HG03135 (cell line): Measurements from ENCODE around the gene RNU6-7.

Experiments
- ATAC-seq: cut with Tn5 transposase; IDR thresholded peaks from one replicate; pipeline ENCODE4 v1.9.1; 2021; ENCODE audit warnings: mild to moderate bottlenecking, moderate library complexity; ENCODE audit not compliant: unreplicated experiment

Gene RNU6-7

GRCh38 chr14:32201816-32202490, at the start of gene RNU6-7:
RNU6-7 (plus strand) TSS chr14:32202045.
- no peak for ATAC-seq

- no peak for ATAC-seq
Observed at GRCh38 chr14:32166029-32166428, 35.8 kb upstream of the RNU6-7 start.

DNA sequence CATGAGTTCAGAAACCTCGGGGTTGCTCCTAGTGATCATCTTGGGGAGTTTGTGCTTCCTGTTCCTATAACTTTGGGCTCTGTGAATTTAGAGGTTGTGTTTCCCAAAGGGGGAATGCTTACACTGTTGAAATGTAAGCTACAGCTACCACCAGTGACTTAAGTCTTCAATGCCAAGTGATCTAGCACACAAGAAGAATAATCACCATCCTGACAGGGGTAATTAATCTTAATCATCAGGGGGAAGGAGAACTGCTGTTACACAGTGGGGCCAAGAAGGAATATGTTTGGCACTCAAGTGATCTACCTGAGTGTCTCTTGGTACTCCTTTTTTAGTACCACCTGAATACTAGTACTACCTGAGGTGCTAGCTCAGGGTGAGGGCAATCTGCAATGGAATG, 34.9 kb upstream of the RNU6-7 start:
- no peak for ATAC-seq

- ATAC-seq = no peak
Observed at GRCh38 chr14:32167907-32168306, 33.9 kb upstream of the RNU6-7 start.

- no peak for ATAC-seq
Observed at GRCh38 chr14:32169191-32169590, 32.7 kb upstream of the RNU6-7 start.

DNA sequence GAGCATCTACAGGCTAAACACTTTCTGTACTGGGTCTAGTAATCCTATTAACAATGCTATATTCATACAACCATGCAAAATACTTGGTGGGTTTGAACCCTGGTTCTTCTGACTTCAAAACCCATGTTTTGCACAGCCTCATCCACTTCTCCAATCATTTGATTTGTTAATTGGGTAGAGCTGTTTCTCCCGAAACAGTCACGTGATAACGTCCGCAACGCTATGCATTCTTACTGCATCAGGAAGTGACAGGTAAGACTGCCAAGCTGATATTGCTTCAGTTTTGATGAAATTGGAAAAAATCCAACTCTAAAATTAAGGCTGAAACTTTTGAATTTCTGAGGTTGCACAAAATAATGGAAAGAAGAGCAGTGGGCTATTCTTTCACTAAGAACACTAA, 30.4 kb upstream of the RNU6-7 start:
- no peak for ATAC-seq

GRCh38 chr14:32183151-32184058, 18.4 kb upstream of the RNU6-7 start:
- no peak for ATAC-seq

GRCh38 chr14:32185097-32185496, 16.7 kb upstream of the RNU6-7 start:
- no peak for ATAC-seq

DNA sequence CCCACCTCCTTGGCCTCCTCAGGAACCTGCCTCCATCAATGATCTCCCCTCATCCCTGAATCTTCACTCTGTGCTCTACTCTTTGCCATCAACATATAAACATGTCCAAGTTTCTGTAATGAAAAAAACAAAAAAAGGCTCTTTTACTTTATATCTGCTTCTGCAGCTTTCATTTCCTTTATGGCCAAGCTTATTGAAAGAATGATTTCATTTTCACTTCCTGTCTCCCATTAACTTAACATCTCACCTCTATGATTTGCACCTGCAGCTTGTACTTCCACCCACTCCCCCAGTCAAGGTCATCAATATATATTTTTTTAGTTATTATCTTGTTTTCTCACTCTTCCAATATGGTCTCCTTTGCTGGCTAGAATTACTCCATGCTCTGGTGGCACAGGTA, 15.6 kb upstream of the RNU6-7 start:
- no peak for ATAC-seq

DNA sequence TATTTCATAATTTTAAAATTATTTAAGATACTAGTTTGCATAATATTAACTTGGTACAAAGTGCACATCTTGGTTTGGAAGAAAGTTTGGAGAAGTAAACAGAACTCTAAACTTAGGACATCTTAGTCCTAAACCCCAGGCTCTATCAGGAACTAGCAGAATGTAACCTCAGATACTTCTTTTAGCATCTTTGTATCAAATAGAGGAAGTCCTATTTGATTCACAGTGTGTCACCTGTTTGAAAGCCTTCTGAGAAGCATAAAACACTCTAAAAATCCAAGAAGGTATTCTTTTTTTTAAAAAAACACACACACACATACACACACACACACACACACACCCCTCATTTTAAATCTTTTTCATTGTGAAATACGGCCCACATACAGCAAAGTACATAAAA, 12.0 kb upstream of the RNU6-7 start:
- ATAC-seq = no peak

GRCh38 chr14:32190673-32191072, 11.2 kb upstream of the RNU6-7 start:
- no peak for ATAC-seq

- no peak for ATAC-seq
Observed at GRCh38 chr14:32192712-32193373, 9.0 kb upstream of the RNU6-7 start.

- no peak for ATAC-seq
Observed at GRCh38 chr14:32193532-32193931, 8.3 kb upstream of the RNU6-7 start.

- no peak for ATAC-seq
Observed at GRCh38 chr14:32195636-32196035, 6.2 kb upstream of the RNU6-7 start.

- no peak for ATAC-seq
Observed at GRCh38 chr14:32197919-32198318, 3.9 kb upstream of the RNU6-7 start.

GRCh38 chr14:32200368-32201192, 1.3 kb upstream of the RNU6-7 start:
- ATAC-seq = peak; percentile 2

DNA sequence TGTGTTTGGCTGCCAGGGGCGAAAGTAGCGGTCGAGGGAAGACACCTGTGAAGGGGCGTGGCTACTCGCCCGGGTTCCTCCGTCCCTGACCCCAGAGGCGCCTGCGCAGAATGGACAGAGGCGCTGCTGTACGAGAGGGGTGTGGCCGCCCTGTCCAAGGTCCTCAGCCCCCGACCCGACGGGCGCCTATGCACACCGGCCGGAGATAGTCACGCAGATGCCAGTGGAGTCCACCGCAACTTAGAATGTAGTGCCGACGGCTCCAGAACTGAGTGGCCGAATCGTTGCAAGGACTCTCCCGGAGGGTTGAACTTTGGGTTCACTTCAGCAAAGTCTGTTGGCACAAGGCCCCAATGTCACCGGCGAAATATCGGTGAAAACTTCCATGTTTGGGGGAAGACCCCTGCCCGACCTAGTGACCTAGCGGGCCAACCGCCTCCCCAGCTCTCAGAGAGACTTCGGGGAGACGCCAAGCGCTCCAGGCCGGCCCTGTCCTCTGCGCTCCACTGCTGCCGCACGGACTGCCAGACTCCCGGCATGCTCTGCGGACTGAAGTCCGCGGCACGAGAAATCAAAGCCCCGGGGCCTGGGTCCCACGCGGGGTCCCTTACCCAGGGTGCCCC, 541 bp upstream of the RNU6-7 start:
- ATAC-seq = peak; percentile 44

GRCh38 chr14:32202491-32202997, 699 bp downstream of the RNU6-7 start:
- no peak for ATAC-seq

- ATAC-seq = peak; percentile 63
Observed at GRCh38 chr14:32202998-32203882, 1.4 kb downstream of the RNU6-7 start, which contains the start of gene RNU6-8. RNU6-8 (minus strand) TSS chr14:32203269.
